HepG2 (cell line): ENCODE data around the gene EIF4A3. TPM values are rescaled to one million over a fixed set of nuclear protein-coding genes. Genes with fewer than 3 reads are reported as not detected.

Experiments used
- DPF2 ChIP-seq: sonication (generic); formaldehyde crosslinking; IDR thresholded peaks from 2 replicates; pipeline ENCODE4 v1.4.0; 2020; ENCODE audit warnings: mild to moderate bottlenecking, low read depth, missing genetic modification reagents, borderline replicate concordance
- HMG20B ChIP-seq: conservative IDR thresholded peaks from 2 replicates; pipeline ENCODE4 v1.6.1; 2016; ENCODE audit warnings: missing genetic modification reagents, missing compliant biosample characterization
- HNRNPK ChIP-seq: fragments of 200-400 bp; formaldehyde crosslinking; IDR thresholded peaks from 2 replicates; pipeline ENCODE4 v1.6.1; 2018; ENCODE audit warnings: low read length, low read depth, moderate library complexity, mild to moderate bottlenecking; ENCODE audit not compliant: poor library complexity, severe bottlenecking
- MAFG ChIP-seq: sonication (generic); formaldehyde crosslinking; IDR thresholded peaks from 2 replicates; pipeline ENCODE4 v1.5.1; 2020; ENCODE audit warnings: mild to moderate bottlenecking, missing genetic modification reagents
- POLR2AphosphoS2 ChIP-seq: IDR thresholded peaks from 2 replicates; pipeline ENCODE4 v1.6.1; 2011; ENCODE audit warnings: low read depth, low read length, improper control_type of control experiment
- POLR2G ChIP-seq: fragments of 200-400 bp; formaldehyde crosslinking; IDR thresholded peaks from 2 replicates; pipeline ENCODE4 v1.6.1; 2018; ENCODE audit warnings: mild to moderate bottlenecking, low read depth, low read length, moderate library complexity
- RXRA ChIP-seq: sonication (generic); formaldehyde crosslinking; IDR thresholded peaks from 2 replicates; pipeline ENCODE4 v1.5.1; 2020; ENCODE audit warnings: missing genetic modification reagents
- ZBTB7B ChIP-seq: sonication (generic); formaldehyde crosslinking; IDR thresholded peaks from 2 replicates; pipeline ENCODE4 v1.4.0; 2020; ENCODE audit warnings: missing genetic modification reagents
- ZFYVE20 ChIP-seq: sonication (generic); formaldehyde crosslinking; IDR thresholded peaks from 2 replicates; pipeline ENCODE4 v1.8.0; 2023; ENCODE audit warnings: low read depth, mild to moderate bottlenecking, moderate library complexity, missing genetic modification reagents, borderline replicate concordance
- ZNF124 ChIP-seq: sonication (generic); formaldehyde crosslinking; IDR thresholded peaks from 2 replicates; pipeline ENCODE4 v1.4.0; 2020; ENCODE audit warnings: missing genetic modification reagents
- ZNF337 ChIP-seq: sonication (generic); formaldehyde crosslinking; IDR thresholded peaks from 2 replicates; pipeline ENCODE4 v1.5.1; 2020; ENCODE audit warnings: missing genetic modification reagents, low read depth, mild to moderate bottlenecking, borderline replicate concordance
- ZNF432 ChIP-seq: sonication (generic); formaldehyde crosslinking; IDR thresholded peaks from 2 replicates; pipeline ENCODE4 v1.5.0; 2020; ENCODE audit warnings: missing genetic modification reagents, mild to moderate bottlenecking, borderline replicate concordance
- ZNF552 ChIP-seq: sonication (generic); formaldehyde crosslinking; IDR thresholded peaks from 2 replicates; pipeline ENCODE4 v1.9.0; 2022; ENCODE audit warnings: missing genetic modification reagents, mild to moderate bottlenecking, borderline replicate concordance
- ZNF577 ChIP-seq: sonication (generic); formaldehyde crosslinking; IDR thresholded peaks from 2 replicates; pipeline ENCODE4 v1.4.0; 2020; ENCODE audit warnings: mild to moderate bottlenecking, low read depth, missing genetic modification reagents, borderline replicate concordance
- ZNF616 ChIP-seq: sonication (generic); formaldehyde crosslinking; IDR thresholded peaks from 2 replicates; pipeline ENCODE4 v1.5.0; 2020; ENCODE audit warnings: low read depth, mild to moderate bottlenecking, missing genetic modification reagents
- ZNF816 ChIP-seq: sonication (generic); formaldehyde crosslinking; IDR thresholded peaks from 2 replicates; pipeline ENCODE4 v1.8.0; 2022; ENCODE audit warnings: missing genetic modification reagents, mild to moderate bottlenecking, borderline replicate concordance
- polyA plus RNA-seq, 8 experiments: library from polyadenylated mRNA; depleted of rRNA in 3 of 8; stranded (reverse) in 7 of 8; unstranded in 1 of 8; fragments of >200 nt; fragmentation: Illumina TruSeq in 4 of 8; extraction: Trizol in 4 of 8; gene quantifications; 2 replicates each; pipeline versions ENCODE4 v1.2.1 to v1.2.3, GENCODE V29; 2011 to 2016; ENCODE audit warnings: low read depth in 4 of 8, missing spikeins in 1 of 8, mixed read lengths in 1 of 8; ENCODE audit not compliant: insufficient read depth in 1 of 8
- total RNA-seq, 5 experiments: library from RNA; depleted of rRNA; stranded (reverse); fragments of >200 nt; fragmentation: Illumina TruSeq; extraction: Trizol; gene quantifications; 2 replicates each; pipeline ENCODE4 v1.2.3, GENCODE V29; 2016; ENCODE audit warnings: low read depth in 1 of 5
- TF ChIP-seq, protein P1 (sequence below): sonication (generic); formaldehyde crosslinking; IDR thresholded peaks from 2 replicates; pipeline ENCODE4 v1.4.0; 2020; ENCODE audit warnings: mild to moderate bottlenecking, missing genetic modification reagents
- TF ChIP-seq, protein P2 (sequence below): fragments of 450-650 bp; IDR thresholded peaks from 2 replicates; pipeline ENCODE4 v1.6.1; 2017; ENCODE audit warnings: mild to moderate bottlenecking
- TF ChIP-seq, protein P3 (sequence below): sonication (generic); formaldehyde crosslinking; IDR thresholded peaks from 2 replicates; pipeline ENCODE4 v1.4.0; 2020; ENCODE audit warnings: missing genetic modification reagents
- TF ChIP-seq, protein P4 (sequence below): IDR thresholded peaks from 2 replicates; pipeline ENCODE4 v1.6.1; 2016

Gene EIF4A3
- total and polyA plus RNA-seq, 2 of the 13 experiments (the other 11 are each of a cell fraction or from before 2014, with no cell fraction given): 145 to 187 TPM

DNA sequence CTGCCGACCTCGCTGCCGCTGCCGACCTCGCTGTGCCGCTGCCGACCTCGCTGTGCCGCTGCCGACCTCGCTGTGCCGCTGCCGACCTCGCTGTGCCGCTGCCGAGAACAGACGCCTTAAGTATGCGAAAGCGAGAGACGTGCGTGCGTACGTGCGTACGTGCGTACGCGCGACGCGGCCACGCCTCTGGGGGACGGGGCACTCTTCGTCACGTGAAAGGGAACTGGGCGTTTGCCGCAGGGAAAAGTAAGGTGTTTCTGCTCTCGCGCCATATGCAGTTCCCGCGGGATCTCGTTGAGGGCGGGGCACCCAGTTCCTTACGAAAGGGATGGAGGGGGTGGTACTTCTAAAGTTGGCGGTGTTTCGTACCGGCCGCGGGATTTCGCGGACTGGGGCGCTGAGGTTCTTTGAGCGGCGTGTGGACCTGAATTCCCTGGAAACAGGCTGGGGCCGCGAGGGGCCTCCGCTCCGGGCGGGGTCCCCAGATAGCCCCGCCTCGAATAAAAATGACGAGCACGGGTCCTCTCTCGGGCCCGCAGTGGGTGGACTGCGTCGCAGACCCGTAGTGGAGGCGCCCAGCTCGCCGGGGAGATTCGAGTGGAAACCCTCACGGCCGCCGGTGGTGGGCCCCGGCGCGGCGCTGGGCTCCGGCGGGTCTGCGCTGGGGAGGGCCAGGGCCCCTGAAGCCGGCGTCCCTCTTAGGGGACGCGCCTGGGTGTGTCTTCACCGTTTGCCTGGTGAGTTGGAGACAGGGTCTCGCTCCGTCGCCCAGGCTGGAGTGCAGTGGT, at the start of gene EIF4A3 (continued):
- TF ChIP-seq, protein P1, sequence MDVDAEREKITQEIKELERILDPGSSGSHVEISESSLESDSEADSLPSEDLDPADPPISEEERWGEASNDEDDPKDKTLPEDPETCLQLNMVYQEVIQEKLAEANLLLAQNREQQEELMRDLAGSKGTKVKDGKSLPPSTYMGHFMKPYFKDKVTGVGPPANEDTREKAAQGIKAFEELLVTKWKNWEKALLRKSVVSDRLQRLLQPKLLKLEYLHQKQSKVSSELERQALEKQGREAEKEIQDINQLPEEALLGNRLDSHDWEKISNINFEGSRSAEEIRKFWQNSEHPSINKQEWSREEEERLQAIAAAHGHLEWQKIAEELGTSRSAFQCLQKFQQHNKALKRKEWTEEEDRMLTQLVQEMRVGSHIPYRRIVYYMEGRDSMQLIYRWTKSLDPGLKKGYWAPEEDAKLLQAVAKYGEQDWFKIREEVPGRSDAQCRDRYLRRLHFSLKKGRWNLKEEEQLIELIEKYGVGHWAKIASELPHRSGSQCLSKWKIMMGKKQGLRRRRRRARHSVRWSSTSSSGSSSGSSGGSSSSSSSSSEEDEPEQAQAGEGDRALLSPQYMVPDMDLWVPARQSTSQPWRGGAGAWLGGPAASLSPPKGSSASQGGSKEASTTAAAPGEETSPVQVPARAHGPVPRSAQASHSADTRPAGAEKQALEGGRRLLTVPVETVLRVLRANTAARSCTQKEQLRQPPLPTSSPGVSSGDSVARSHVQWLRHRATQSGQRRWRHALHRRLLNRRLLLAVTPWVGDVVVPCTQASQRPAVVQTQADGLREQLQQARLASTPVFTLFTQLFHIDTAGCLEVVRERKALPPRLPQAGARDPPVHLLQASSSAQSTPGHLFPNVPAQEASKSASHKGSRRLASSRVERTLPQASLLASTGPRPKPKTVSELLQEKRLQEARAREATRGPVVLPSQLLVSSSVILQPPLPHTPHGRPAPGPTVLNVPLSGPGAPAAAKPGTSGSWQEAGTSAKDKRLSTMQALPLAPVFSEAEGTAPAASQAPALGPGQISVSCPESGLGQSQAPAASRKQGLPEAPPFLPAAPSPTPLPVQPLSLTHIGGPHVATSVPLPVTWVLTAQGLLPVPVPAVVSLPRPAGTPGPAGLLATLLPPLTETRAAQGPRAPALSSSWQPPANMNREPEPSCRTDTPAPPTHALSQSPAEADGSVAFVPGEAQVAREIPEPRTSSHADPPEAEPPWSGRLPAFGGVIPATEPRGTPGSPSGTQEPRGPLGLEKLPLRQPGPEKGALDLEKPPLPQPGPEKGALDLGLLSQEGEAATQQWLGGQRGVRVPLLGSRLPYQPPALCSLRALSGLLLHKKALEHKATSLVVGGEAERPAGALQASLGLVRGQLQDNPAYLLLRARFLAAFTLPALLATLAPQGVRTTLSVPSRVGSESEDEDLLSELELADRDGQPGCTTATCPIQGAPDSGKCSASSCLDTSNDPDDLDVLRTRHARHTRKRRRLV (CRISPR knock-in tag): no peak
- peak; percentile 51; the same call in 1 of the 2 replicates for TF ChIP-seq ZNF816 (CRISPR knock-in tag)
- TF ChIP-seq, protein P2, sequence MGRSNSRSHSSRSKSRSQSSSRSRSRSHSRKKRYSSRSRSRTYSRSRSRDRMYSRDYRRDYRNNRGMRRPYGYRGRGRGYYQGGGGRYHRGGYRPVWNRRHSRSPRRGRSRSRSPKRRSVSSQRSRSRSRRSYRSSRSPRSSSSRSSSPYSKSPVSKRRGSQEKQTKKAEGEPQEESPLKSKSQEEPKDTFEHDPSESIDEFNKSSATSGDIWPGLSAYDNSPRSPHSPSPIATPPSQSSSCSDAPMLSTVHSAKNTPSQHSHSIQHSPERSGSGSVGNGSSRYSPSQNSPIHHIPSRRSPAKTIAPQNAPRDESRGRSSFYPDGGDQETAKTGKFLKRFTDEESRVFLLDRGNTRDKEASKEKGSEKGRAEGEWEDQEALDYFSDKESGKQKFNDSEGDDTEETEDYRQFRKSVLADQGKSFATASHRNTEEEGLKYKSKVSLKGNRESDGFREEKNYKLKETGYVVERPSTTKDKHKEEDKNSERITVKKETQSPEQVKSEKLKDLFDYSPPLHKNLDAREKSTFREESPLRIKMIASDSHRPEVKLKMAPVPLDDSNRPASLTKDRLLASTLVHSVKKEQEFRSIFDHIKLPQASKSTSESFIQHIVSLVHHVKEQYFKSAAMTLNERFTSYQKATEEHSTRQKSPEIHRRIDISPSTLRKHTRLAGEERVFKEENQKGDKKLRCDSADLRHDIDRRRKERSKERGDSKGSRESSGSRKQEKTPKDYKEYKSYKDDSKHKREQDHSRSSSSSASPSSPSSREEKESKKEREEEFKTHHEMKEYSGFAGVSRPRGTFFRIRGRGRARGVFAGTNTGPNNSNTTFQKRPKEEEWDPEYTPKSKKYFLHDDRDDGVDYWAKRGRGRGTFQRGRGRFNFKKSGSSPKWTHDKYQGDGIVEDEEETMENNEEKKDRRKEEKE: no peak
- TF ChIP-seq MAFG (CRISPR knock-in tag): no peak
- TF ChIP-seq ZNF552 (CRISPR knock-in tag): no peak
- TF ChIP-seq DPF2: no peak
- TF ChIP-seq ZFYVE20 (CRISPR knock-in tag): no peak
- no peak; the same call in none of the 2 replicates for TF ChIP-seq ZNF616 (CRISPR knock-in tag)
- no peak for TF ChIP-seq ZNF124 (CRISPR knock-in tag)
- TF ChIP-seq HMG20B (CRISPR knock-in tag): no peak
- peak; percentile 65 for TF ChIP-seq RXRA (CRISPR knock-in tag)
- TF ChIP-seq, protein P3, sequence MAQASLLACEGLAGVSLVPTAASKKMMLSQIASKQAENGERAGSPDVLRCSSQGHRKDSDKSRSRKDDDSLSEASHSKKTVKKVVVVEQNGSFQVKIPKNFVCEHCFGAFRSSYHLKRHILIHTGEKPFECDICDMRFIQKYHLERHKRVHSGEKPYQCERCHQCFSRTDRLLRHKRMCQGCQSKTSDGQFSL (CRISPR knock-in tag): 0 out of 2 replicates have a peak, but pooled peaks have one; percentile 54
- TF ChIP-seq, protein P4, sequence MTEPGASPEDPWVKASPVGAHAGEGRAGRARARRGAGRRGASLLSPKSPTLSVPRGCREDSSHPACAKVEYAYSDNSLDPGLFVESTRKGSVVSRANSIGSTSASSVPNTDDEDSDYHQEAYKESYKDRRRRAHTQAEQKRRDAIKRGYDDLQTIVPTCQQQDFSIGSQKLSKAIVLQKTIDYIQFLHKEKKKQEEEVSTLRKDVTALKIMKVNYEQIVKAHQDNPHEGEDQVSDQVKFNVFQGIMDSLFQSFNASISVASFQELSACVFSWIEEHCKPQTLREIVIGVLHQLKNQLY (CRISPR knock-in tag): peak; percentile 97
- no peak for TF ChIP-seq ZNF432 (CRISPR knock-in tag)
- TF ChIP-seq HNRNPK: no peak
- no peak; the same call in 1 of the 2 replicates for TF ChIP-seq ZBTB7B (CRISPR knock-in tag)
- 0 out of 2 replicates have a peak, but pooled peaks have one; percentile 30 for TF ChIP-seq ZNF337
- peak; percentile 95 for TF ChIP-seq POLR2G
- no peak for TF ChIP-seq POLR2AphosphoS2
- TF ChIP-seq ZNF577 (CRISPR knock-in tag): no peak
